GM19452 (cell line): Measurements from ENCODE around the gene IP6K3.

Experiments
- ATAC-seq: cut with Tn5 transposase; IDR thresholded peaks from one replicate; pipeline ENCODE4 v1.9.1; 2021; ENCODE audit not compliant: unreplicated experiment

The IP6K3 gene

GRCh38 chr6:33693186-33694105 is 53.3 kb downstream of the IP6K3 start:
- ATAC-seq, result no peak

- peak; percentile 65 for ATAC-seq
Observed at GRCh38 chr6:33692760-33693158, 53.9 kb downstream of the IP6K3 start.

GRCh38 chr6:33692078-33692759 is 54.5 kb downstream of the IP6K3 start:
- ATAC-seq, result no peak

GRCh38 chr6:33691456-33692077 is 55.1 kb downstream of the IP6K3 start:
- no peak for ATAC-seq

- no peak for ATAC-seq
Observed at GRCh38 chr6:33690766-33691165, 55.9 kb downstream of the IP6K3 start.

- no peak for ATAC-seq
Observed at GRCh38 chr6:33689879-33690278, 56.8 kb downstream of the IP6K3 start.

- no peak for ATAC-seq
Observed at GRCh38 chr6:33689148-33689494, 57.6 kb downstream of the IP6K3 start.

GRCh38 chr6:33688451-33689147 is 58.1 kb downstream of the IP6K3 start:
- no peak for ATAC-seq

GRCh38 chr6:33688006-33688405 is 58.7 kb downstream of the IP6K3 start:
- no peak for ATAC-seq

- no peak for ATAC-seq
Observed at GRCh38 chr6:33686981-33687975, 59.4 kb downstream of the IP6K3 start.

- no peak for ATAC-seq
Observed at GRCh38 chr6:33686225-33686924, 60.3 kb downstream of the IP6K3 start.

GRCh38 chr6:33685411-33686224 is 61.1 kb downstream of the IP6K3 start:
- no peak for ATAC-seq

GRCh38 chr6:33684983-33685382 is 61.7 kb downstream of the IP6K3 start:
- no peak for ATAC-seq

GRCh38 chr6:33684428-33684896 is 62.2 kb downstream of the IP6K3 start:
- no peak for ATAC-seq

- ATAC-seq, result no peak
Observed at GRCh38 chr6:33683576-33684427, 62.9 kb downstream of the IP6K3 start.

- no peak for ATAC-seq
Observed at GRCh38 chr6:33683051-33683571, 63.6 kb downstream of the IP6K3 start.

- ATAC-seq, result no peak
Observed at GRCh38 chr6:33682341-33682740, 64.4 kb downstream of the IP6K3 start.
